SU-DHL-6 (cell line): ENCODE measurements around the gene RPLP2.

ENCODE experiments used
- H2AFZ ChIP-seq: fragments of 200-600 bp; sonication (generic); 2 replicates; pipeline ENCODE4 v1.6.1; 2014; ENCODE audit warnings: low read depth, mild to moderate bottlenecking, moderate library complexity, mixed read lengths, antibody characterized with exemption, low read length; ENCODE audit not compliant: severe bottlenecking
- H3F3A ChIP-seq: fragments of 200-600 bp; shearing (Covaris generic); 2 replicates; pipeline ENCODE4 v1.6.0; 2016; ENCODE audit warnings: antibody characterized with exemption, mild to moderate bottlenecking; ENCODE audit not compliant: insufficient read depth
- H3K27ac ChIP-seq: fragments of 200-600 bp; sonication (generic); 2 replicates; pipeline ENCODE4 v1.5.1; 2016; ENCODE audit warnings: low read depth, mild to moderate bottlenecking, low read length, moderate library complexity, mixed read lengths
- H3K27me3 ChIP-seq: fragments of 200-600 bp; sonication (generic), shearing (Covaris generic); 2 replicates; pipeline ENCODE4 v1.6.0; 2014; ENCODE audit warnings: mild to moderate bottlenecking, low read length
- H3K36me3 ChIP-seq: fragments of 200-600 bp; sonication (generic); 2 replicates; pipeline ENCODE4 v1.6.1; 2014; ENCODE audit warnings: mild to moderate bottlenecking, low read length, mixed read lengths
- H3K4me2 ChIP-seq: fragments of 300-600, 200-600 bp; shearing (Covaris generic), sonication (generic); 2 replicates; pipeline ENCODE4 v1.6.0; 2014; ENCODE audit warnings: low read length, low read depth, mild to moderate bottlenecking; ENCODE audit not compliant: poor library complexity, severe bottlenecking
- H3K4me3 ChIP-seq: fragments of 200-600 bp; sonication (generic); 2 replicates; pipeline ENCODE4 v1.5.1; 2014; ENCODE audit warnings: antibody characterized with exemption, low read length, mild to moderate bottlenecking, mixed read lengths; ENCODE audit not compliant: insufficient read depth, poor library complexity, severe bottlenecking
- H3K79me2 ChIP-seq: fragments of 200-600 bp; sonication (generic); 2 replicates; pipeline ENCODE4 v1.6.1; 2014; ENCODE audit warnings: mild to moderate bottlenecking, low read length, moderate library complexity; ENCODE audit not compliant: insufficient read depth
- H3K9ac ChIP-seq: fragments of 200-600 bp; sonication (generic); 2 replicates; pipeline ENCODE4 v1.7.0; 2014; ENCODE audit warnings: mild to moderate bottlenecking, low read length
- H3K9me2 ChIP-seq: fragments of 200-600 bp; sonication (generic); replicated peaks from 2 replicates; pipeline ENCODE4 v1.6.1; 2014; ENCODE audit warnings: low read length; ENCODE audit not compliant: insufficient read depth
- H3K9me3 ChIP-seq: fragments of 200-600 bp; sonication (generic); 2 replicates; pipeline ENCODE4 v1.6.1; 2014; ENCODE audit warnings: low read length, mixed read lengths; ENCODE audit not compliant: insufficient read depth
- H4K20me1 ChIP-seq: fragments of 200-600 bp; sonication (generic); 2 replicates; pipeline ENCODE4 v1.6.1; 2014; ENCODE audit warnings: low read depth, mild to moderate bottlenecking, antibody characterized with exemption, low read length, moderate library complexity, mixed read lengths
- EZH2phosphoT487 ChIP-seq: fragments of 200-600 bp; sonication (generic), shearing (Covaris generic); conservative IDR thresholded peaks from 2 replicates; pipeline ENCODE4 v1.6.1; 2018; ENCODE audit warnings: mild to moderate bottlenecking, antibody characterized with exemption, low read length, moderate library complexity, mixed read lengths
- TF ChIP-seq, protein P1 (sequence below): fragments of 200-600 bp; sonication (generic); IDR thresholded peaks from one replicate; pipeline ENCODE4 v1.5.1; 2017; ENCODE audit warnings: antibody characterized with exemption, mild to moderate bottlenecking, low read length, moderate library complexity; ENCODE audit not compliant: insufficient read depth, poor library complexity, severe bottlenecking

RPLP2 gene

DNA sequence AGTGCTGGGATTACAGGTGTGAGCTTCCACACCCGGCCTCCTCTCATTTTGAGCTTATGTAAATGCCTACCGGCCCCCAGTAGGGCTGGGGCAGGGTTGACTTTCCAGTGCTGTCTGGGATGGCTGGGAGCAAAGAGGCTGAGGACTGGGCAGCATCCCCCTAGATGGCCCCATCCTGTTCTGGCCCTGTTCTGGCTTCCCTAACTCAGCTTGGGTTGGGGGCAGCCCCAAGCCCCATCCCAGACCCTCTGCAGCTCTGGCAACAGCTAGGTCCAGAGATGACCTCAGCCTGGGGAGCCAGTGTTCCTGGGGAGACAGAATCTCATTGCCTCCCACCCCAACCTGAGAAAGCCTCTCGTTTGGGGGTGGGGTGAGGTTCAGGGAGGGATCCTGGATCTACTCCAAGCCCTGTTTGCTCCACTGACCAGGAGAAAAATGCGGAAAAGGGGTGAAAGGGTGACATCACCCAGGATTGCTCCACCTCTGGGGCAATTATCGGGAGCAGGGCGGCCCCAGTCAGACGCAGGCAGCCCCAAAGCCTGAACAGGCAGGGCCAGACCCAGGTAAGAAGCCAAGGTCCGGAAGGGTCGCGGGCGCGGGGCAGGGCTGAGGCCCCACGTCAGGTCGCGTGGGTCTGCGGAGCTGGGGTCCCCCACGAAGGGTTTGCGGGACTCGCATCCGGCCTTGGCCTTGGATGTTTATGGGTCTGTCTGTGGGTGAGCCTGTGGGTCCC is 8.8 kb downstream of the RPLP2 start, which contains the start of gene PNPLA2:
TSS of gene PNPLA2 (plus strand) at position 519 of the 733 bp plus-strand sequence. CDS start 805 bp downstream, outside the sequence.
- H3K79me2 ChIP-seq: no peaks in the 10 kb centered on the region
- no peaks in the 10 kb centered on the region for H3K9me3 ChIP-seq
- peak within 1 kb of the TSS; percentile 59 for H3K4me2 ChIP-seq
- H3K27me3 ChIP-seq: no peaks in the 10 kb centered on the region
- H2AFZ ChIP-seq: peak within 1 kb of the TSS; percentile 49
- TF ChIP-seq, protein P1, sequence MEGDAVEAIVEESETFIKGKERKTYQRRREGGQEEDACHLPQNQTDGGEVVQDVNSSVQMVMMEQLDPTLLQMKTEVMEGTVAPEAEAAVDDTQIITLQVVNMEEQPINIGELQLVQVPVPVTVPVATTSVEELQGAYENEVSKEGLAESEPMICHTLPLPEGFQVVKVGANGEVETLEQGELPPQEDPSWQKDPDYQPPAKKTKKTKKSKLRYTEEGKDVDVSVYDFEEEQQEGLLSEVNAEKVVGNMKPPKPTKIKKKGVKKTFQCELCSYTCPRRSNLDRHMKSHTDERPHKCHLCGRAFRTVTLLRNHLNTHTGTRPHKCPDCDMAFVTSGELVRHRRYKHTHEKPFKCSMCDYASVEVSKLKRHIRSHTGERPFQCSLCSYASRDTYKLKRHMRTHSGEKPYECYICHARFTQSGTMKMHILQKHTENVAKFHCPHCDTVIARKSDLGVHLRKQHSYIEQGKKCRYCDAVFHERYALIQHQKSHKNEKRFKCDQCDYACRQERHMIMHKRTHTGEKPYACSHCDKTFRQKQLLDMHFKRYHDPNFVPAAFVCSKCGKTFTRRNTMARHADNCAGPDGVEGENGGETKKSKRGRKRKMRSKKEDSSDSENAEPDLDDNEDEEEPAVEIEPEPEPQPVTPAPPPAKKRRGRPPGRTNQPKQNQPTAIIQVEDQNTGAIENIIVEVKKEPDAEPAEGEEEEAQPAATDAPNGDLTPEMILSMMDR: no peak
- TF ChIP-seq EZH2phosphoT487: no peak
- no peaks in the 10 kb centered on the region; the same call in 1 of the 2 replicates for H4K20me1 ChIP-seq
- H3F3A ChIP-seq: peaks cover 7% of the 10 kb centered on the region; the same call in 1 of the 2 replicates
- H3K9ac ChIP-seq: peak within 1 kb of the TSS; percentile 61
- H3K27ac ChIP-seq: peak within 1 kb of the TSS; percentile 34; the same call in 1 of the 2 replicates
- no peaks in the 10 kb centered on the region for H3K9me2 ChIP-seq
- peak within 1 kb of the TSS; percentile 61 for H3K4me3 ChIP-seq
- no peaks in the 10 kb centered on the region for H3K36me3 ChIP-seq

- TF ChIP-seq, protein P1: no peak
- no peak for TF ChIP-seq EZH2phosphoT487
- Histone ChIP-seq H4K20me1 (no peaks in the 10 kb centered on the region; the same call in 1 of the 2 replicates), H3K9ac (peak overlapping the region; percentile 61), H3K27me3 (no peaks in the 10 kb centered on the region), H3K9me2 (no peaks in the 10 kb centered on the region), H3K4me3 (peak overlapping the region; percentile 61), H3F3A (no peaks in the 10 kb centered on the region; the same call in 1 of the 2 replicates), H2AFZ (peak overlapping the region; percentile 49), H3K4me2 (peak overlapping the region; percentile 59), H3K36me3 (no peaks in the 10 kb centered on the region), H3K27ac (peak overlapping the region; percentile 34; the same call in 1 of the 2 replicates), H3K9me3 (no peaks in the 10 kb centered on the region), H3K79me2 (no peaks in the 10 kb centered on the region)
Observed at GRCh38 chr11:819129-819931, 9.6 kb downstream of the RPLP2 start.

- no peak for TF ChIP-seq EZH2phosphoT487
- TF ChIP-seq, protein P1: no peak
- peak overlapping the region; percentile 61 for H3K9ac ChIP-seq
- peak overlapping the region; percentile 42 for H2AFZ ChIP-seq
- peak overlapping the region; percentile 59 for H3K4me2 ChIP-seq
- H3K36me3 ChIP-seq: no peaks in the 10 kb centered on the region
- no peaks in the 10 kb centered on the region; the same call in 1 of the 2 replicates for H4K20me1 ChIP-seq
- H3K4me3 ChIP-seq: peak overlapping the region; percentile 61
- H3K79me2 ChIP-seq: no peaks in the 10 kb centered on the region
- H3F3A ChIP-seq: no peaks in the 10 kb centered on the region; the same call in 1 of the 2 replicates
- no peaks in the 10 kb centered on the region for H3K9me3 ChIP-seq
- no peaks in the 10 kb centered on the region for H3K9me2 ChIP-seq
- H3K27me3 ChIP-seq: no peaks in the 10 kb centered on the region
- H3K27ac ChIP-seq: peak overlapping the region; percentile 34; the same call in 1 of the 2 replicates
Observed at GRCh38 chr11:819943-820649, 10.3 kb downstream of the RPLP2 start.
